ENCODE data around the gene MRPL2.

MRPL2 gene

DNA sequence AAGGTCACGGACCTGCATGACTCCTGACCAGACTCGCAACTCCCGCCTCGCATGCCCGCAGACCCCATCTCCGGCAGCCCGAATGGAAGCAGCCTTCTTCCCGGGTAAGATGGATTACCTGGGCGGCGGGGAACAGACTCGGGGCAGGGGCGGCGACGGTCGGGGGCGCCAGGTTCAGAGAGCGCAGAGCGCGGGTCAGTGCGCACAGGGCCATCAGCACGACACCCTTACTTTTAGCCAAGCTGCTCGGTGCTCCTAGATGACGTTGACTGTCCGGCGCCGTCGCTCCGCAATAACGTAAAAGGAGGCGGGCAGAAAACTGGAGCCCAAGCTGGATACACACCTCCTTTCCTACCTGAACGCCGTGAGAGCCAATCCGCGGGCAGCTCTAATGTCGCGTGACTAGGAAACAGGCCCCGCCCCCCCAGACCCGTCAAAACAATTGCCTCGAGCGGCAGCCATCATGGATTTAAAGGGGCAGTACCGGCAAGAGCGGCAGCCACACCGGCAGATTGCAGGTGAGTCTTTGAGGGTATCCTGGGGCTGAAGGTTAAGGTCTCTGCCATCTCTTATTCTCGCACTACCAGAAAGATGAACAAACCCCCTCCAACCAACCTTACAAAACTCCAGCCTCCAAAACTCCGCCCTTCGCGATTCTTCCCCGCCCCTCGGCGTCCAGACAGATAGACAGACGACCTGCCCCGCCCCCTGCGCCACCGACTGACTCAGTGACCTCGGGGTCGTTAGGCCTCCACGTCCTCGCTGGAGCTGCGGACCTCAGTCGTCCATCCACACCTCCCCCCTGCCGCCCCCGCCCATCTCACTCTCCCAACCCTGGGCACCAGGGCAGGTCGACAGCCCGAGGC is at the start of gene MRPL2, which contains the start of gene KLC4:
MRPL2 (minus strand) TSS at position 267 of the 866 bp plus-strand sequence; CDS start at position 214, 53 bp downstream.
KLC4 (plus strand) TSS at position 464 of the 866 bp plus-strand sequence. CDS start 1,705 bp downstream, outside the sequence.
- peak; percentile 99 for DNase-seq
- in situ Hi-C loops (cut with MboI; ENCODE audit: low pct_unique_long_range_greater_than_20kb, low sequenced_read_pairs) = no loop called here

DNA sequence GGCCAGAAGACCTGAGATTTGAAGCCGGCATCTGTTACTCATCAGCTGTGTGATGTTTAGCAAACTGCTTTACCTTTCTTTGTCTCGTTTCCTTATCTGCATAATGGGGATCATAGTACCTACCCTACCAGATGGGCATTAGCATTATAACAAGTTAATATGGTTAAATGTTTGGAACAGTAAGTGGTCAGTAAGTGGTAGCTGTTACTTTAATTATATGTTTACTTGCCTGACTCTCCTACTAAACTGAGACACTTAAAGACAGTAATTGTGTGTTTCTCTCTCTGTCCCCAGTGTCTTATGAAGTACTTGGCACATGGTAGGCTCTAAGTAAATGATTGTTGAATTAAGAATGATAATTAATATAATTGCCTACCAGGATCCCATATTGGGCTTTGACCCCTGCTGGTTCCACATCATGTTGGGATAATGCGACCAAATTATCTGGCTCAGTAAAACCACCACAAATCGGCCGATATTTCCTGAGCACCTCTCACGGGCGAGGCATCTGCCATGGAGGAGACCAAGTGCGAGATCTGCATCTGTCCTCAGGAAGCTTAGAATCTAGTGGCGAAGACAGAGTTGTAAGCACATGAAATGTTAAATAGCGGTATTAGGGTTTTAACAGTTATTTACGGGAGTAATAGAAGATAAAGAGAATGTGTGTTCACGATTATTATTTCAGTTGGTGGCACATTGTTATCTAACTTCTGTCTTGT is 48.3 kb upstream of the MRPL2 start:
- no peak for DNase-seq
- in situ Hi-C loops (cut with MboI; ENCODE audit: low pct_unique_long_range_greater_than_20kb, low sequenced_read_pairs) = no loop called here

DNA sequence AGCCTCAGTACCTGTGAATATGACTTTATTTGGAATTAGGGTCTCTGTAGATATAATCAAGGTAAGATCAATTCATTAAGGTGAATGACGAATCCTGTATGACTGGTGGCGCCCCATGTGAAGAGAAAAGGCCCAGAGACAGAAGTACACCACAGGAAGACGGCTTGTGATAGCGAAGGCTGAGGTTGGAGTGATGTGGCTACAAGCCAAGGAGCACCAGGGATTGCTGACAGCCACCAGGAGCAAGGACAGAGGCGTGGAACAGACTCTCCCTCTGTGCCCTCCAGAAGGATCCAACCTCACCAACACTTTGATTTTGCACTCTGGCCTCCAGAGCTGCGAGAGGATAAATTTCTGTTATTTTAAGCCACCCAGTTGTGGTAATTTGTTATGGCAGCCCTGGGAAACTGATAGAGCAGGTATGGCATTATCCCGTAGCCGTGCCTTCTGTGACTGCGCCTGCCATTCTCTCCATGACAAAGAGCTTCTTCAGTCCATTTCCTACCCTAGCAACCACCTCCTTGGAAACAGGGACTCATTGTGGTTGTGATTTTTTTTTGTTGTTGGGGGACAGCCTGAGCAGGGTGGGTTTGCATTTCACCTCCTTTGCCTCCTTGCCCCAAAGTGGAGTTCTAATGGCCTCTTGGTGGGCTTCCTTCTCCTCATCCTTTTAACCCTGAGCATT is 46.4 kb upstream of the MRPL2 start:
- in situ Hi-C loops (cut with MboI; ENCODE audit: low pct_unique_long_range_greater_than_20kb, low sequenced_read_pairs) = no loop called here

DNA sequence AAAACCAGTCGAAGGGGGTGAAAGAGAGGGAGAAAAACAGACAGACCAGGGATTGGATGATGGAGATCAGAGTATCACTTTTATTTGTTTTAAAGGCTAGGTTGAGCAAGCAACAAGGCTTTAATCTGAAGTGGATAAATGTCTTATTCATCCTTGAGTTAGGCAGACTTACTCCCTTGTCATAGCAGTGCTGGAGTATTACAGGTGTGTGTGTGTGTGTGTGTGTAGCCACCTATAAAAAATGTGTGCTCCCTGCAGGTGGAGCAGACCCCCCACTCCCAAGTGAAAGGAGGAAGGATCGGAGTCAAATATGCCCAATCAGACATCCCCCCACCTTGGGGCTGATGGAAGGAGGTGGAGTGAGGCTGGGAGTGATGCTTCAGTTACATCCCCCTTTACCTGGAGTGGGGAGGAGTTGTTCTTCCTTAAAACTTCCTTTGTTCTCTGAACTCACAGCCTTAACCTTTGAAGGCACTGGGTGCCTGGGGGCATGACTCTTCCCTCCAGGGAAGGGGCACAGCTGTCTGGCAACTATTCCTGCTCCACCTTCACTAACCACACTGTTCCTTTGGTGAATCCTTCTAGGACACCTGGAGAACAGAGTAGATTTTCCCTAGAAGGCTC is 44.1 kb upstream of the MRPL2 start:
- DNase-seq = no peak
- in situ Hi-C loops (cut with MboI; ENCODE audit: low pct_unique_long_range_greater_than_20kb, low sequenced_read_pairs) = no loop called here

More for the DNA sequence above, 46.4 kb upstream of the MRPL2 start:
- DNase-seq = no peak

DNA sequence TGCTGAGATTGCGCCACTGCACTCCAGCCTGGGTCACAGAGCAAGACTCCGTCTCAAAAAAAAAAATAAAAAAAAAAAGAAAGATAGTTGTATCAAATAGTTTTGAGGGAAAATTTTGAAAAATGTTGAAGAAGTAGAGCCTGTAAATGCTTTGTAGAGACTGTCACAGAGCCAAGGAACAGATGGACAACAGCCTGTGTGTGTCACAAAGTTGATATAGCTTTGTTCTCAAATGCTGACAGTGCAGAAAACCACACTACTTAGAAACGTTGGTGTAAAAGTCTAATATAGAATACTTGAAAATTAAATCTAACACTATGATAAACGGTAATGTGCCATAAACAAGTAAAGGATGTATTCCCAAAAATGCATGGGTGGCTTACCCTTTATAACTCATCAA is 42.3 kb upstream of the MRPL2 start:
- in situ Hi-C loops (cut with MboI; ENCODE audit: low pct_unique_long_range_greater_than_20kb, low sequenced_read_pairs) = no loop called here

DNA sequence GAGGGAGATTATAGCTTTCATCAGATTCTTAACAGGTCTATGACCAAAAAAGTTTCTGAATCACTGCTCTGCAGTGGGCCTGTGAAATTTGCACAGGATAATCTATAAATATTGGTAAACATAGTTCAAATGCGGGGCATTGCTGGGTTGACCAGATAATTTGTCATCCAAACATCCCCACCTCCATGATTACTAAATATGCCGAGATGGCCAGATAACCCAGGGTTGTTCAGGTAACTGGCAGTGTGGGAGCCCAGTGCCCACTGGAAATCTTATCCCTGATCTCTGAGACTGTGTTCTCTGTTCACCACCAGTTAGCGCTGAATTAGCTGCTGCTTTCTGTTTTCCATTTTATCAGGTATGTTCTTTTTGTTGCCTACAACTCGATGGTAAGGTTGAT is 38.3 kb upstream of the MRPL2 start:
- in situ Hi-C loops (cut with MboI; ENCODE audit: low pct_unique_long_range_greater_than_20kb, low sequenced_read_pairs) = no loop called here
- no peak for DNase-seq

More for the DNA sequence above, 42.3 kb upstream of the MRPL2 start:
- DNase-seq = no peak

DNA sequence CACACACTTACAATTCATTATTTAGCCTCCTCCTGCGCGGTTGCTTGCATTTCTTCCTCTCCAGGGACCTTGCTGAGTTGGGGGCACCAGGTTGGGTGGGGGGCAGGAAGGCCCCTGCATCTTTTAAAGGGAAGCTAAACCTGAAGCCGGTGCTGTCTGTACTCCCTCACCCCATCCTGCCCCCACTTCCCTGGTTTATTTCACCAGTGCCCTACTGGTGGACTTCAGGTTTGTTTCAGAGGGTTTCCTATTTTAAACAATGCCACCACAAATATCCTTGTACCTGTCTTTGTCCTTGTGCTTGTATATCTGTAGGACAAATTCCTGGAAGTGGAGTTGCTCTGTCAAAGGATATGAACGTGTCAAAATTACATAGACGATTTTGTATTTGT is 37.9 kb upstream of the MRPL2 start:
- no peak for DNase-seq
- in situ Hi-C loops (cut with MboI; ENCODE audit: low pct_unique_long_range_greater_than_20kb, low sequenced_read_pairs) = no loop called here

DNA sequence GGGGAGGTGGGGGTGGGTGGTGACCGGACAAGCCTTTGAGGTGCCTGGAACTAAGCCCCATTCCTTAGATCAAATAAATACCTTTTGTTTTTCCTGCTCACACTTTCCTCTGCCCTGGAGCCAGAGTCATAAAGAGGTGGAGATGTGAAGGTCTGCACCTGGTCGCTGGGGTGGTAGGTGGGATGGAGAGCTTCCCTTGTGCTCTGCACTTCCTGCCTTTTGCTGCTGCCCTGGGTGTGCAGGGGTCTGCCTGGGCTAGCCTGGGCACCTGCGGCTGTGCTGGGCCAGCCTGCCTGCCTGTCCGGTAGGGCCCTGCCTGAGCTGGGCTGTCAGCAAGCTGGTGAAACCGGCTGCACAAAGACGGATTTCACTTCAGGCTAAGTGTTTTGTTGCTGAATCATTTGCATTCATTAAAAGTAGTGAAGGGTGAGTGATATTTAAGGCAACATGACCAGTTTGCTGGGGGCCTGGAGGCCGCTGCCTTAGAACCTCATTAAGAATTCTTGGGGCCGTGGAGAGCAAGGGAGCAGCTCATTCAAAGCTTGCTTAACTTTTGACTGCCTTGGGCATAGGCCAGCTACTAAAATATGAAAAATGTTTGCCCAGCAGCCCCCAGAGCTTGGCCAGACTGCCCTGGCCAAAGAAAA is 37.3 kb upstream of the MRPL2 start:
- in situ Hi-C loops (cut with MboI; ENCODE audit: low pct_unique_long_range_greater_than_20kb, low sequenced_read_pairs) = no loop called here
- DNase-seq = no peak

DNA sequence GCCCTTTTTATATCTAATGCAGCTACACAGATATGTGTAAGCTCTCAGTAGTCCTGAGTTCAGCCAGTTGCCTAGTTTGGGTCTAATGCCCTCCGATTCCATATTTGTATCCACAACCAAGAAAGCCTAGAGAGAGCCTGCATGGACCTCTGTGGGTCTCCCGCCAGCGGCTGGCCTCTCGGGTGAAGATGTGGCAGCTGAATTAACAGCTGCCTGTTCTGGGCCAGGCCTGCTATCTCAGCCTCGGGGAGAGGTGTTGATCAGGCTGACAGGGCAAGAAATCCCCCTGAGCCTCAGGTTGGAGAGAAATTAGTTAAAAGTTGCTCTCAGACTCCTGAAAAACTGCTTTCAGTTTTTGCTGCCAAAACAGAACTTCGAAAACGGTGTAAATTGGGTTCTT is 36.7 kb upstream of the MRPL2 start:
- no peak for DNase-seq
- in situ Hi-C loops (cut with MboI; ENCODE audit: low pct_unique_long_range_greater_than_20kb, low sequenced_read_pairs) = no loop called here

DNA sequence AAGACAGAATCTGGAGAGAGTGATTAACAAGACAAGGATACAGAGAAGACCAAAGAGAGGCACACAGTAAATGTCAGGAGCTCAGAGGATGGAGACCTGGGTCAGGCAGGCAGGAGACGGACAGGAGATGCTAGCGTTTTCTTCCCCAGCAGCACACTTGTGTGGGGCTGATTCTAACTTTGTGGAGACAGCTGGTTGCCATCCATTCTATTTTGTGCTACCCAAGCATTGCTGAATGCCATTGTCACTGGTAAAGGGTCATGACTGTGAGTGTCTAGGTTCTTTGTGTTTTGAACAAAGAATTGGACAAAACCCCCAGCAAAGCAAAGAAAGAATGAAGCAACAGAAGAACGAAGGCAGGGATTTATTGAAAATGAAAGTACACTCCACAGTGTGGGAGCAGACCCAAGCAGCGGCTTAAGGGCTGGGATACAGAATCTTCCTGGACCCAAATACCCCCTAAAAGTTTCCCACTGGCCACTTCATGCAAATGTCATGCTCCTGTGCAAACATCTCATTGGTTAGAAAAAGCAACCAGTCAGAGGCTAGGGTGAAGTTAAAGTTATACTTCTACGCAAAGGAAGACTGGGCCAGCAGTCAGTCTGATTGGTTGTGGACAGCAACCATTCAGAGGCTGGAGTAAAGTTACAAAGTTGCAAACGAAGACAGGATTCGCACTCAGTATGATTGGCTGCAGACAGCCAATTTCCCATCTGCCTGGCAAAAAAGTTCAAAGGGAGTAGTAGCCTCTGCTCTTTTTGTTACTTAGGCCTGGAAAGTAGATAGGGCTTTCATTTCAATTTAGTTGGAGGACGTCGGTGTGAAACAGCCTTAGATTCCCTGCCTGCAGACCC is 34.4 kb upstream of the MRPL2 start:
- in situ Hi-C loops (cut with MboI; ENCODE audit: low pct_unique_long_range_greater_than_20kb, low sequenced_read_pairs) = no loop called here
- no peak for DNase-seq

DNA sequence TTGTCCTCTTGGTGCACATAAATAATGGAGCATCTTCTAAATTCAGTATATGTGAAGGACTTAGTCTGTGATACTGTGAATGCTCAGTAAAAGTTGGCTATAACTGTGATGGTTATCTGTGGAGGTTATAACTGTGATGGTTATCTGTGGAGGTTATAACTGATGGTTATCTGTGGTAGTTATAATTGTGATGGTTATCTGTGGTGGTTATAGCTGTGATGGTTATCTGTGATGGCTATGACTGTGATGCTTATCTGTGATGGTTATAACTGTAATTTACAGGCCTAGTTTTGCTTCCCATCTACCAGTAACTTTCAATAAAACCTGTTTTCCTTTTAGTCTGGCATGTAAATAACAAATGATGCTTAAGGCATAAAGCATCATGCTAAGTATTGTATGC is 33.4 kb upstream of the MRPL2 start:
- in situ Hi-C loops (cut with MboI; ENCODE audit: low pct_unique_long_range_greater_than_20kb, low sequenced_read_pairs) = no loop called here
- DNase-seq = no peak

DNA sequence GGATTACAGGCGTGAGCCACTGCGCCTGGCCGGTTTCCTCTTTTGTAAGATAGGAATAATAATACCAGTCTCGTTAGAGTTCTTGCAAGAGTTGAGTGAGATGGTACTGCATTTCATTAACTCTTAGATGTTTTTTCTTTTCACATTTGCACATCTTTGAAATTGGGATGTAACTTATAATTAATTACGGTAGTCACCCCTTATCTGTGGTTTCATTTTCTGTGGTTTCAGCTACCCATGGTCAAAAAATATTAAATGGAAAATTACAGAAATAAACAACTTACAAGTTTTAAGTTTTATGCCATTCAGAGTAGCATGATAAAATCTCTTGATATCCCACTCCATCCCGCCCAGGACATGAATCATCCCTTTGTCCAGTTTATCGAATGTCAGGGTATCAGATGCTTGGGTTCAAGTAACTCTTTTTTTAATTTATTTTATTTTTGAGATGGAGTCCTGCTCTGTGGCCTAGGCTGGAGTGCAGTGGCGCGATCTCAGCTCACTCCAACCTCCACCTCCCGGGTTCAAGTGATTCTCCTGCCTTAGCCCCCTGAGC is 32.3 kb upstream of the MRPL2 start:
- in situ Hi-C loops (cut with MboI; ENCODE audit: low pct_unique_long_range_greater_than_20kb, low sequenced_read_pairs) = no loop called here
- no peak for DNase-seq

DNA sequence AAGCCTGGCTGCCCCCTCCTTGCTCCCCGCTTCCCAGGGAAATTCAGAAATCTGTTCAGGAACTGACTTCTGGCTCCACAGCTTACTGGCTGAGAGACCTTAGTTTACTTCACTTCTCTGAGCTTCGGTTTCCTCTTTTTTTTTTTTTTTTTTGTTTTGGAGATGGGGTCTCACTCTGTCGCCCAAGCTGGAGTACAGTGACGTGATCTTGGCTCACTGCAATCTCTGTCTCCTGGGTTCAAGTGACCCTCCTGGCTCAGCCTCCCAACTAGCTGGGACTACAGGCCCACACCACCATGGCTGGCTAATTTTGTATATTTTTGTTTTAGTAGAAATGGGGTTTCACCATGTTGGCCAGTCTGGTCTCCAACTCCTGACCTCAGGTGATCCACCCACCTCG is 31.8 kb upstream of the MRPL2 start:
- in situ Hi-C loops (cut with MboI; ENCODE audit: low pct_unique_long_range_greater_than_20kb, low sequenced_read_pairs) = no loop called here

DNA sequence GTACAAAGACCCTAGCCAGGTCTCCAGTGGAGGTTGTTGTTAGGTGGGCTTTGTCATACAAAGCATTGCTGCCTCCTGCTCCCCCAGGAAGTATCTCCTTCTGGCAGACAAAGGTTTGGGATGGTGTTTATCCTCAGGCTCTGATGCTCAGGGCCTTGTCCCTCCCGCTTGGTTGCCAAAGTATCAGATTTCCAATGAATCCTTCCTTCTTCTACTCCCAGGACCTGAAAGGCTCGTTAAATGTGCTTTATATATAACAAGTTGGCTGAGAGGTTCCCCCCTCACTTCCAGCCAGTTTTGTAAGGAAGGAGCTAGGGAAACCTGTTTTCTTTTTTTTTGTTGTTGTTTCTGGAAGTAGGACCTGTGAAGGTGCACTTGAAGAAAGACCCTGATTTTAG is 31.3 kb upstream of the MRPL2 start:
- DNase-seq = no peak
- in situ Hi-C loops (cut with MboI; ENCODE audit: low pct_unique_long_range_greater_than_20kb, low sequenced_read_pairs) = no loop called here

More for the DNA sequence above, 31.8 kb upstream of the MRPL2 start:
- DNase-seq = no peak

DNA sequence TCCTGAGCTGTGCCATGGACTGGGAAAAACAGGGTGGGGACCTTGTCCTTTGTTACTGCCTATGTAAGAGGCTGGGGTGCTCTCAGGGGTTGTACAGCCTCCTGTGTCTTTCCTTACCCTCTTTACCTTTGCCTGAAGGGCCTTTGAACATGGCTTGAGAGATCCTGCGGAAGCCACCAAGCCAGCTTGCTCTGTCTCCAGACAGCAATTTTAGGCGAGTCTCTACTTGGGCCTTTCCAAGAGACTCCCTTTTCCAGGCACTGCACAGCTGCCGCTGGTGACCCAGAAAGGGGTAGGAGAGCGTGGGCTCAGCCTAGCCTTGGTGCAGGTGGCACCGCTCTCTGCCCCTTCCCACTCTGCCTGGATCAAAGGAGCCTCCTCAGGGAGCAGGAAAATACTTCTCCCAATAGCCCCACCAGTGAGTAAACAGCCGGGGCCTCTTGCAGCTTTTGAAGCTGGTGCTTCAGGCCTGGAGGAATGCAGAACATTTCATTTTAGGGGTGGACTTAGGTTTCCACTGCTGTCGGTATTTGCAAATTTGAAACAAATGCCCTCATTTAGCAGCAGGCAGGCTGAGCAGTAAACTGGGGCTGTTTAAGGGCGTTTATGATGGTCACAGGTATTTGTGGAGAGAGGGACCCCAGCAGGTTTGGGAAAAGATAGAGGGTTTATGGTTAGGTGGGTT is 30.8 kb upstream of the MRPL2 start:
- no peak for DNase-seq
- in situ Hi-C loops (cut with MboI; ENCODE audit: low pct_unique_long_range_greater_than_20kb, low sequenced_read_pairs) = no loop called here

DNA sequence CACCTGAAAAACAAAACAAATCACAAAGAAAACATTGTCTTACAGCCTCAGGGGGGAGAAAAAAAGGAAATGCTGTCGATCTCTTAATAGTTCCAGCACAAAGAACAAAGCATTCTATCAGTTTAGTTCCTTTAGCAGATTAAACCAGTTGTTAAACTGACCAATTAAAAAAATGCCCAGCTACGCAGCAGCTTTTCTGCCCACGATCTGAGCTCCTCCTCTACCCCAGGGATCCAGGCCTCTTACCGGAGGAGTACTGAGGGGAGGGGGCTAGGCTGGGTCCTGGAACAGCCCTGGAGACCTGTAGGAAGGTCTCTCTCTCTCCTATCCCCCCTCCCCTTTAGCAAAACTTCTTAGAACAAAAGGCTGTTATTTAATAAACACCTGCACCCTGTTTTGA is 30.2 kb upstream of the MRPL2 start:
- no peak for DNase-seq
- in situ Hi-C loops (cut with MboI; ENCODE audit: low pct_unique_long_range_greater_than_20kb, low sequenced_read_pairs) = no loop called here

DNA sequence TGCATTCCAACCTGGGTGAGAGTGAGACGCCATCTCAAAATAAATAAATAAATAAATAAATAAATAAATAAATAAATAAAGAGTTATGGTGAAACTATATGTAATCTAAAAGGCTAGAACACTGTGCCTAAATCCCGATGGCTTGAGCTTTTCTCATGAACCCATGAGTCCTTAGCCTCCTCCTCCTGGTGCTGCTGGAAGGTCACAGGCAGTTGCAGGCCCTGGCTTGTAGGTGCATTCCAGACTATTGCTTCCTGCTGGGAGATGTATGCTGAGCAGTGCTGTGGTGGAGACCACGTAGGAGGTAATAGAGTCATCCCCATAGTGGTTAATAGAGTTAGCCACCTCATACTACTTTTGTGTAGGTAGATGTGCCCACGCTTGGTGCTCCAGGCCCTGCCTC is 29.4 kb upstream of the MRPL2 start:
- DNase-seq = no peak

More for the DNA sequence above, 29.4 kb upstream of the MRPL2 start:
- in situ Hi-C loops (cut with MboI; ENCODE audit: low pct_unique_long_range_greater_than_20kb, low sequenced_read_pairs) = no loop called here
